ENCODE data around the gene BRD3OS.
A peak's percentile ranks its signal among the peaks of the same experiment; 100 is the strongest.
"Not testable (repeated sequence)": the region's sequence is repeated elsewhere in the genome, so short reads cannot be mapped to it uniquely, and the experiment has no call there.

The BRD3OS gene

DNA sequence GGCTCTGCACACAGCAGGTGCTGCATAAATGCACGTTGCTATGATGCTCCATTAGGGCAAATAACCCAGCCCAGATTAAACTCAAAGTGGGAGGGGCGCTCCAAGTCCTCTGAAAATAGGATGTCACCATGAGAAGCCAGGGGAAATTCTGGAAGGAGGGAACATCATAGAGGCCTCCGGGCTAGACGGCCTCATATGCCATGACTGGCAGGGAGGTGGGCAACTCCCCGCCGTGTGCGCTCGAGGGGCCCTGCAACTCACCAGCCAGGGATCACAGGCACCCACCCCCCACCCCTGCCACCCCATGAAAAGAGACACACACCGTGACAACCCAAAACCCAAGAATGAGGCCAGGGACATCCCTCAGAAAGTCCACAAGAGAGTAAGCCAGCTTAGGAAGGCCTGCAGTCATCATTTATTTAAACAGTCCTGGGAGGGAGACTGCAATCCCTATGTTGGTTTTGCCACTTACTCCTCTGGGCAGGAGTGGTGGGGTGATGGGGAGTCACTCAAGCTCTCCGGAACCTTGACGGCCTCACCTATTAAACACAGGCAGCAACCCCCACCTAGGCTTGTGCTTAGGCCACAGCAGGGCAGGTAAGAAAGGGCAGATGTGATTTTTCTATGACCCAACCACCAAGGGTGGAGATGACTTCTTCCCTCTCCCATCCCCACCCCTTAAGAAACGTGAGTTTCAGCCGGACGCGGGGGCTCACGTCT lies 37.2 kb upstream of the BRD3OS start:
- FAIRE-seq (no peak), DNase-seq (ENCODE audit: insufficient read length, low spot score) (no peak)

DNA sequence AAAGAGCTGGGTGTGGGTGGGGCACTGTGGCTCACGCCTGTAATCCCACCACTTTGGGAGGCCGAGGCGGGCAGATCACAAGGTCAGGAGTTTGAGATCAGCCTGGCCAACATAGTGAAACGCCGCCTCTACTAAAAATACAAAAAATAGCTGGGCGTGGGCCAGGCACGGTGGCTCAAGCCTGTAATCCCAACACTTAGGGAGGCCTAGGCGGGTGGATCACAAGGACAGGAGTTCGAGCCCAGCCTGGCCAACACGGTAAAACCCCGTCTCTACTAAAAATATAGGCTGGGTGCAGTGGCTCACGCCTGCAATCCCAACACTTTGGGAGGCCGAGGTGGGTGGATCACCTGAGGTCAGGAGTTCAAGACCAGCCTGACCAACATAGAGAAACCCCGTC lies 36.5 kb upstream of the BRD3OS start:
- not testable (repeated sequence) for DNase-seq (ENCODE audit: insufficient read length, low spot score)

DNA sequence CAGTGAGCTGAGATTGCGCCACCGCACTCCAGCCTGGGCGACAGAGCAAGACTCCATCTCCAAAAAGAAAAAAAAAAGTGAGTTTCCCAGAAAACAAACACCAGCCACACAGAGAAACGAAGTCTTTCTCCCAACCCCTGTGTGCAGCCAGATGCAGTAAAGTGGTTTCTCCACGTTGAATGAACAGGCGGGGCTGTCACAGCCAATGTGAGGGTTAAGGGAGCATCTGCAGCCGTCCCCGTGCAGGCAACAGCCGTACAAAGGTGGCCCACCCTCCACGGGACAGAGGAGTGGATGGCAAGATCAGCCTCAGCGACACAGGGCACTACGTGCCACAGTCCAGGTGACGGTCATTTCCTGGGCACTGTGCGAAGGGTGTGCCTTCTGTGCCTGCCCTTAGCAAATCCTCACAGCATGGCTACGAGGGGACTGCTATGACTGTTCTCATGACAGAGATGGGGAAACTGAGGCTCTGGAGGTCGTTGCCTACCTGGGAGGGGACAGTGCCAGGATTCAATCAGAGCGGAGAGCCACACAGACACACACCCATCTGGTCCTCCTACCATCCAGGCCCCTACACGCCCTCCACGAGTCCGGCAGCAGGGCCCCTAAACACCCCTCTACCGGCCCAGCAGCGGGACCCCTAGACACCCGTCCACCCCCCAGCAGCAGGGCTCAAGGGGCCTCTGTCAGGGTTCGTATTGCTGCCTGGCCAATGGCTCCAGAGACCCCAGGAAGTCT lies 35.5 kb upstream of the BRD3OS start:
- FAIRE-seq: no peak
- no peak for DNase-seq (ENCODE audit: insufficient read length, low spot score)

More for the DNA sequence above, 36.5 kb upstream of the BRD3OS start:
- not testable (repeated sequence) for FAIRE-seq

DNA sequence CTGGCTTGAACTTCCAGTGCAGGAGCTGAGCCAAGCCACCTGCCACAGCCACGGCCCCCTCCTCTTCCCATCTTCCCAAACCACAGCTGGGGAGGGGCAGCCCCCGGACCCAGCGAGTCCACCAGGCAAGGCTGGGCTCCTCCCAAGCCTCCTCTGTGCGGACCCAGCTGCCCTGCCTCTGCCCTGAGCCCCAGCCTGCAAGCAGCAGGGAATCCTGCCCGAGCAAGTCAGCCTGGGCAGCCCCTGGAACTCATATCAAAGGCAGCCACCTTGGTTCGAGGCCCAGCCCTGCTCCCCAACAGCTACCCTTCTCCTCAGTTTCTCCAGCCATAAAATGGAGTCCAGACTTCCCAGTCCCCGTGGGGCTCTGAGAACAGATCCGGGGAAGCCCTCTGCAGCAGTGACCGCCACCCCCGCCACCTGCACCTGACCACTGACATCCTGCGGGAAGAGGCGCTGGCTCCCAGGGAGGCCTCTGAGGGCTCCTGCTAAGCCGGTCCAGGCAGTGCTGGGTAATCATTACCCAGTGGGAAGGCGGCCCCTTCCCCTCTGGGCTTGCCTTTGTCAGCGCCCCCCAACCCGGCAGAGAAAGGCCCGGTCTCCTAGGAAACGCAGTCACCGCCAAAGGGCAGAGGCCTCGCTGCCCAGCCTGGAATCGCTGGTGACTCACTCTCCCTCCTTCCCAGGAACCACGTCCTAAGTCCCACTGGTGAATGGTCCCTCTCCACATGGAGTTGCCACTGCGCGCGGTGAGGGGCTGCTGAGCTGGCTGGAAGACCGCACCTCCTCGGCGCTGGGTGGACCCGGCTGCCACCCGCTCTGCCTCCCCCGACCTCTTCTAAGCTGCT lies 34.7 kb upstream of the BRD3OS start:
- FAIRE-seq: no peak
- DNase-seq (ENCODE audit: insufficient read length, low spot score): peak; percentile 55

DNA sequence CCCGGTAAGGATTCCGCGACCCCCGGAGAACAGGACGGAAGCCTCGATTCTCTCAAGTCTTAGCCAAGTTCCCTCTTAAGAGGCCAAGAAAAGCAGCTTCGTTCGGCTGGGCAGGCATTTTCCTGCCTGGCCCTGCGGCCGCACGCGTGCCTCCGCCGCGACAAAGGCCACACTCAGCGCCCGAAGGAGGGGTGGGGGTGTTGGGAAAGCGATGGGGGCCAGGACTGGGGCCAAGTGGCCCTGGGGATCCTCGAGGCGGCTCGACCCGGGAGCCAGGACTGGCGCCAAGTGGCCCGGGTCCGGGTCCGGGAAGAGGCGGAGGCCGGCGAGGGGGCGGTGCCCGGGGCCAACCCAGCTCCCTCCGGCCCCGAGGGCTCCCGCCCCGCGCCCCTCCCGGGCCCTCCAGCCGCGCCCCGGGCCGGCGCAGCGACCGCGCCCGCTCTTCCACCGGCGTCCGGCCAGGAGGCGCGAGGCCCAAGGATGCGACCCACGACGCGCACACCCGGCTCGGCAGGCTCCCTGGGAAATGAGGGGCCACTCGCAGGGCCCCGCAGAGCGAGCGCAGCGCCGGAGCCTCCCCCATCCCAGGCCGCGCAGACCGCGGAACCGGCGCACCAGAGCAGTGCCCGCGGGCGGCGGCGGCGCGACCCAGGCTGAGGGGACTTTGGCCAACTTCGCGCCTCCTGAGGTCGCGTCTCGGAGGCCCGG lies 33.9 kb upstream of the BRD3OS start:
- FAIRE-seq (no peak), DNase-seq (ENCODE audit: insufficient read length, low spot score) (no peak)

DNA sequence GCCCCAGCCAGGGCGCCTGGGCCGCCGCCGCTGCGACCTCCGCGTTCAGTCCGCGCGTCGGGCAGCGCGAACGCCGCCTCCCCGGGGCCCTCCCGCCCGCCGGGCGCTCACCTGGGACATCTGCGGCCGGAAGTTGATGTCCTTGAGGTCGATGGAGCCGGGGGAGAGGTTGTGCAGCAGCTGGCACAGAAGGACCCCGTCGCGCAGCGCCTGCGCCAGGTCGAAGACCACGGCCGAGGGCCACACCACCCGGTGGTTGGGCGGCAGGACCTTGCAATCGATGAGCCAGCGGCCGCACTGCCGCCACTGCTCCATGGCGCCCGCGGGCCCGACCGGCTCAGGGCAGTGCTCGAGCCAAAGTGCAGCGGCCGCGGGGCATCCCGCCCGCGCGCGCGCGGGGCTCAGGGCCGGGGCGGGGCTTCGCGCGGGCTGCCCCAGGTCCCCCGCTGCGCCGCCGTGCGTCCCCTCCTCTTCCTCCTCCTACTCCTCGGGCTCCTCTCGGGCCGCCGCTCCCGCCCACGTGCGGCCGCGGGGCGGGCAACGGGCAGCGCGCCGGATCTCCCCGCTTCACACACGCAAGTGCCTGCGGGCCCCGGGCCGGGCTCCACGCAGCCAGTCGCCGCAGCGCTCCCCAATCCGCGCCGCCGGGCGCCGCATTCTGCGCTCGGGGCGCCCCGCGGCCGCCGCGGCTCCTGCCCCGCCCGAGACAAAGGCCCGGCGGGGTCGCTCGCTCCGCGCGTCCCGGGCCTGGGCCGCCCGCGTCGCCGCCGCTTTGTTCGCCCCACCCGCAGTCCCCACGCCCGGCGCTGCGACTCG lies 33.1 kb upstream of the BRD3OS start, which contains the start of gene VAV2:
TSS of gene VAV2 (minus strand) at position 361 of the 816 bp plus-strand sequence. CDS start at position 315, 46 bp downstream.
- FAIRE-seq: no peak
- DNase-seq (ENCODE audit: insufficient read length, low spot score): peak; percentile 27

DNA sequence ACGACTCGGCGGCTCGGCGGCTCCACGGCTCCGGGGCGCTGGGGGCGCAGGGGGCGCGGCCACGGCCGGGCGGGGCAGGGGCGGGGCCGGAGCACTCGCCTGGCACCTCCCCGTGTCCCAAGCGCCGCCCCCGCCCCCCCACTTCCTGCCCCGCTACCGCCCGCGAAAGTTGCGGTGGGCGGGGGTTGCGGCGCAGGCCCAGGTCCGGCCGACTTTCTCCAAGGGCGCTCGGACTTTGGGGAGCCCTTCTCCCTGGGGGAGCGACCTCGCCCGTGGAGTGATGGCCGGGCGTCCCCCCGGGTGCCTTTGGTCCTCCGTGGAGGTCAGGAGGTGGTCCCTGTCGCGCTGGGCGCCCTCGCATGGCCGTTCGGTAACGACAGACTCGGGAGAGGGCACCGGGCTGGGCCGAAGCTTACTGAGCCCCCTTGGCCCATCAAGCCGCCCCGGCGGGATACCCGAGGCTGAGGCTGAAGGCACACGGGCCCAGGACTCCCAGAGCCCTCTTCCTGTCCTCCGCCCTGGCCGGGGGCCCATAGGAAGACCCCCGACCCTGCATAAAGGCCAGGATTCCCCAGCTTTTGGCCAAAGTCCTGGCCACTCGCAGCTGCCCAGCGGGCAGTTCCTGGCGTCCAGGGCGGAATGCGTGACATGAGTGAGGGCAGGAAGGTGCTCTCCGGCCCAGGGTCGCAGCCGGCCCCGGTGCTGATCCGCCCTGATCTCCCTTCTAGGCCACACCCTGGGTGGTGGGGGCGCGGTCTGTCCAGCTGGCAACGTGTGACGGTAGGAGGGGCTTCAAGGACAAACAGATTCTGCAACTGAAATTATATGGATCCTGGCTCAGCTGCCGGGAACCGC lies 32.3 kb upstream of the BRD3OS start:
- peak; percentile 57 for FAIRE-seq
- peak; percentile 67 for DNase-seq (ENCODE audit: insufficient read length, low spot score)

DNA sequence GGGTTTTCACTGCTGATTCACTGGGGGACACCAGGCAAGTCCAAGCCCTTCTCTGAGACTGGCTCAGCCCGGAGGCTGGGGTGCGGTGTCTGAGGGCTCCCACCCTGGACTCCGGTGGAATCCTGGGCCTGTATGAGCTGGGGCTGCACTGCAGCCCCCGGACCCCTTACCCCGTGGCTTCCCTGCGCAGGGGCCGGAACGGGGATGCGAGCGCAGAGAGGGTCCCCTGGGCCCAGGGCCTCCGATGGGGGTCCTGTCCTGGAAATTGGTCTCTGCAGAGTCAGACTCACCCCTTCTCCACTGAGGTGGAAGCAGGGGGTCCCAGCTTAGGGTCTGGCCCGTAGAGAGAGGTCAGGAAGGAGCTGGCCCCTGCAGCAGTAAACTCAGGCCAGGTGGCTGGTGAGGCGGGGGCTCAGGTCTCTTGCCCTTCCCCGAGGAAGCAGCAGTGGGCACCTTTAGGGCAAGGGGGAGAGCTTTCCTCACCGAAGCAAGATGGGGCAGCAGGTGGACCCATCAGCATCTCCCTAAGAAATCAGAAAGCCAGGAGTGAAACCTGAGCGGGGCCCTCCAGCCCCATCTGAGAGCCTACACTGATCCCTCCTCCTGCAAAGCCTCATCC lies 31.5 kb upstream of the BRD3OS start:
- FAIRE-seq: no peak
- no peak for DNase-seq (ENCODE audit: insufficient read length, low spot score)

DNA sequence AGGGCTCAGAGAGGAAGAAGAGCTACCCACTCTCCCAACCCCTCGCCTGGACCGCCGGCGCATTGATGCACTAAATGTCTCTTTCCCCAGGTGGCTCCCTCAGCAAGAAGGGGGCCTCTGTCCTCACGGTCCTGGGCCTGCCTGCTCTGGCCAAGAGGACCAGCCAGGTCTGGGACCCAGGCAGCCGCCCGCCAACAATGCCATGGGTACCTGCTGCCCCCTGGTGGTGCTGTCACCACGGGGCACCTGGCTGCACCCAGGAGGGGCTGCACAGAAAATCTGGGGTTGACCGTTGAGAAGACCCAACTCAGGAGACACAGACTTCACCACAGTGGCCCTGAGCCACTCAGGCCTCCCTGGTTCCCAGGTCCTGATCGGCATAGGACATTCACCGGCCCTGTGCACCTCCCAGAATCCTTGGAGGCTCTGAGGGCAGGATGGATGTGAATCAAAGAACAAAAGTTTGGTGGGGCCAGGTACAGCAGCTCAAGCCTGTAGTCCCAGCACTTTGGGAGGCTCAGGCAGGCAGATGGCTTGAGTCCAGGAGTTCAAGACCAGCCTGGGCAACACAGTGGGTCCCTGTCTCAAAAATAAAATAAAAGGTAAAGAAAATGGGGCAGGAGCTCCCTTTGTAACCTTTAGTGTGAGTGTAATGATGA lies 30.8 kb upstream of the BRD3OS start:
- DNase-seq (ENCODE audit: insufficient read length, low spot score) (peak; percentile 75), FAIRE-seq (peak; percentile 76)

DNA sequence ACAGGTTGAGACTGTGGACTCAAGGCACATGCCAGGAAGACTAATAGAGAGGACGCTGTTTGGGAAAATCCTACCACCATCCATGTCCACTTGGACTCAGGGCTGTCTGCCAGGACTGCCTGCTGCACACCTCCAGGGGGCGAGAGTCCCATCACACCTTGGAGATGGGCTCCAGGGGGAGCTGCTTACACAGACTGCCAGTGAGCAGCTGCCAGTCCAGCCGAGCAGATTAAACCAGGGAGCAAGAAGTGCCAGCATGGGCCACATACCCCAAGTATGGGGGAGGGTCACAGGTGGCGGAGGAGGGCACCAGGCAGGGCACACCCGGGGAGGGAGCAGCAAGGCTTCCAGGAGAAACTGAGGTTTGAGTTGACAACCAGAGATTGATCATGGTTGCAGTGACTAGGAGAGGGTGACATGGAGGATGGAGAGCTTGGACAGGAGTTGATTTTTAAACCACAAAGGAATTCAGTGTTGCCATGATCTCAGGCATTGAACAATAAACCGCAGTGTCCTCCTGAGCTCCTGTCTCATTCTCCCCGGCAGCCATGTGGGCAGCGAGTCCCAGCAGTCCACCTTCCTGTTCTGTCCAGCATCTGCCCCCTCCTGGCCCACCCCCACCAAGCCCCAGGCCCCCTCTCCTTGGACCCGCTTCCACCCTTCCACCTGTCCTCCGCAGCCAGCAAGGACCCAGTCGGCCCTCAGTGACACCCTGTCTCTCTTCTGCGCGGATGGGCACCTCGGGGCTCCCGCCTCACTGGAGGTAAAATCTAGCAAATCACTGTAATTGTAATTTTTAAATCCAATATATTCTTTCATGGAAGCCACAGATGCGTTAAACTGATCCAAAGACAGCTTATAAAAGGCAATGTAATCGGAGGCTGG lies 30.0 kb upstream of the BRD3OS start:
- no peak for FAIRE-seq

DNA sequence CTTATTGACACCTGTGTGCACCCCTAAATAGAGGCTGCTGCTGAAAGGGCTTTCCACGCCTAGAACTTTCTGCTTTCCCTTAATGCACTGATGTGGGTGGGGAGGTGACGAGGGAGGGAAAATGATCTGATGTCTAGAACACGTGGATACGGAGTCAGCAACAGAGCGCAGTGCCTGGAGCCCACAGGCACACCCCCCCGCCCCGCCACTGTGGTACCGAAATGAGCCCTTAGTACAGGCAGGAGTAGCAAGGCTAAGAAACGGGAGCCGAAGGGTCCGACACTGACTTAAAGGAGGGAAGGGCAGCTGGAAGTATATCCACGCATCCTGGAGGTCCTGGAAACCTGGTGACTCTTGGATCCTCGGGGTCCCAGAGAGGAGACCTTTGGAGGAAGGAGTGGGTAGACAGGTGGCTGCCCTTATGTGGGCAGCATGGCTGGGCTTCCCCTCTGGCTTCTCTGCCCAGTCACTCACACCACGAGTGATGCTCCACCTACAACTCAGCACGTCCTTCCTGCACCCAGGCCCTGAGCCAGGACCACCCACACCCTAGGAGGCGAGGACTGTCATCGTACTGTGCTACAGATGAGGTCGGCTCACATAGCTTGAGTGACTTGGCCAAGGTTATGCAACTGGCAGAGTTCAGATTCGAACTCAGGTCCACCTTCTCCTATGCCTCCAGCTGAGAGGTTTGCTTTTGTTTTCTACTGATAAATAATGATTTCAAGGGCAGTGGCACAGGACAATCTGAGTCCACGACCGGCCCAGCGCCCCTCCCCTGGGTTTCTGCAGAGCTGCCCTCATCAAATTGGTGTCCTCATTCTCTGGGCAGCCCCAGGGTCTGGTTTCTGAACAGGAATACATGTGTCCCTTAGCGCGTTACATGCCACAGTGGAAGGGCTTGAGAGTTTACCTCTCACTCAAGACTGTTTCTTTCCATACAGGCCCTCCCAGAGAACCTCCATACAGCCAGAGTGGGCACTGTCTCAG lies 28.5 kb upstream of the BRD3OS start:
- FAIRE-seq: no peak
- no peak for DNase-seq (ENCODE audit: insufficient read length, low spot score)

More for the DNA sequence above, 30.0 kb upstream of the BRD3OS start:
- no peak for DNase-seq (ENCODE audit: insufficient read length, low spot score)

DNA sequence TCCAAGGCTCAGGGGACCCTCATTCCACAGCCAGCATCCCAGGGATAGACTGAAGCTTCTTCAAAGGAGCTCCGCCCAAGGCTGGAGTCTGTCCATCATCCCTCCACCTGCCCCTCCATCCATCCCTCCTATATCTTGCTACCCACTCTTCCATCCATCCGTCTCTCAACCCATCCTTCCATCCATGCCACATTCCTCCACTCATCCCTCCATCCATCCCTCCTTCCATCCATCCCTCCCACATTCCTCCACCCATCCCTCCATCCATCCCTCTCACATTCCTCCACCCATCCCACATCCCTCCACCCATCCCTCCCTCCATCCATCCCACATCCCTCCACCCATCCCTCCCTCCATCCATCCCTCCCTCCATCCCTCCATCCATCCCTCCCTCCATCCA lies 27.7 kb upstream of the BRD3OS start:
- FAIRE-seq: no peak
- DNase-seq (ENCODE audit: insufficient read length, low spot score): no peak

DNA sequence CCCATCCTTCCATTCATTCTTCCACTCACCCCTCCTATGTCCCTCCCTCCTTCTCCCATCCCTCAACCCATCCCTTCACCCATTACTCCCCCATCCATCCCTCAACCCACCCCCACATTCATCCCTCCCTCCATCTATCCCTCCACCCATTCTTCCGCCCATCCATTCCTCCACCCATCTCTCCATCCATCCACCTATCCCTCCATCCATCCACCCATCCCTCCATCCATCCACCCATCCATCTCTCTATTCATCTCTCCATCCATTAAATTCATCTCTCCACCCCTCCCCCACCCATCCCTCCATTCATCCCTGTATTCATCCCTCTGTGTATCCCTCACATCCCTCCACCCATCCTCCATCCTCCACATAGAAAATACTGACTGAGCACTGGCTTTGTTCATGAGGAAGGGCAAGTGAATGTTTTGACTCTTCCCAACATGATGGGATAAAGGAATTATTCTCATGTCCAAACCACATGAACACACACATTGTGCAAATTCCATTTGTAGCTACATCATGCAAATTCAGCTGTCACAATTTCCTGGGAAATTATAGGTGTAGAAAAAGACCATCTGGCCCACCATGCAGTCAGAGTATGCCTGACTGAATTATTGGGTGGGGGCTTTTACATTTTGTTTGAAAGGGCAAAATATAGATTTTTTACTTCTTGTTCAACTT lies 26.2 kb upstream of the BRD3OS start:
- FAIRE-seq: no peak

DNA sequence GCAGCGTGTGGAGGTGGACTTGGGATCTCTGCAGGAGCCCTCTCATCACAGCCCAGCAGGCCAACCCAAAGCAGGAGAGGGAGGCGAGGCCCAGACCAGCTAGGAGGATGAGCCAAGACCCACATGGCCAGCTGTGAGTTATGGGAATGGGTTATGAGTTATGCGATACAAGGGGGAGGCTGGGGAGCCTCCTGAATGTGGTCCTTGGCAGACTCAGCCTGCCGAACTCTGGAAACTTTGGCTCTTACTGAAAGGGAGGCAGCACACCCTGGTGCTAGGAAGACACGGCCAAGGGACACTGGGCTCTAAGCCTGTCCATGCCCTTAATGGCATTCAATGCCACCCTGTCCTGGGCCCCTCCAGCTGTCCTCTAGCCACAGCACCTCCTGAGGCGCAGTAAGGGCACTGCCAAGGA lies 25.4 kb upstream of the BRD3OS start:
- FAIRE-seq (no peak), DNase-seq (ENCODE audit: insufficient read length, low spot score) (no peak)

More for the DNA sequence above, 26.2 kb upstream of the BRD3OS start:
- no peak for DNase-seq (ENCODE audit: insufficient read length, low spot score)

DNA sequence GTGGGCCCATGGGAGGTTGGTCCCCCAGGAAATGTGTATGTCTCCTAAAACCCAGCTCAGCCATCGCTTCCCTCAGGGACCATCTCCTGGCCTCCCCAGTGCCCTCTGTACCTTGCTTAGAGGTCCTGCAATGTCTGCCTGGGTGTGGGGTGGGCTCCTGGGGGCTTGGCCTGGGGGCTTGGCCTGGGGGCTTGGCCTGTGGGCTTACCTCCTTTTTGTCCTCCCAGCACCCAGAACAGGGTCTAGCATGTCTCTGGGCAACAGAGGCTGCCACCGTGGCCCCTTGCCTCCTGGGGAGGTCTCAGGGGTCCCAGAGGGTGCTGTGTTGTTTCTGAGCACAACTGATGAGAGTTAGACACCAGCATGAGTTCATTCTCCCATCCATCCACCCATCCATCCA lies 22.5 kb upstream of the BRD3OS start:
- no peak for FAIRE-seq
- no peak for DNase-seq (ENCODE audit: insufficient read length, low spot score)

Data from HTR-8/SVneo (cell line).